SK-N-SH treated with all-trans-retinoic acid at 6 μM for 48 hours (cell line): ENCODE results near the gene TMX4.

Source experiments
- ATAC-seq: fragments of 200-7000 bp; cut with Tn5 transposase; 3 replicates; pipeline ENCODE4 v1.9.1; 2020; ENCODE audit warnings: mild to moderate bottlenecking, moderate library complexity
- ARNTL ChIP-seq: fragments of 450-650 bp; formaldehyde crosslinking; IDR thresholded peaks from 2 replicates; pipeline ENCODE4 v1.5.0; 2020; ENCODE audit warnings: low read depth, mild to moderate bottlenecking, moderate library complexity, borderline replicate concordance
- BACH2 ChIP-seq: fragments of 250-450 bp; sonication (Bioruptor Pico); IDR thresholded peaks from 2 replicates; pipeline ENCODE4 v1.9.0; 2021; ENCODE audit warnings: mild to moderate bottlenecking, borderline replicate concordance
- CSDC2 ChIP-seq: fragments of 250-450 bp; sonication (Bioruptor Pico); IDR thresholded peaks from 2 replicates; pipeline ENCODE4 v1.5.0; 2020; ENCODE audit warnings: mild to moderate bottlenecking, moderate library complexity
- ESRRG ChIP-seq: fragments of 250-450 bp; sonication (Bioruptor Pico); IDR thresholded peaks from 2 replicates; pipeline ENCODE4 v1.6.1; 2021; ENCODE audit warnings: mild to moderate bottlenecking
- GLIS3 ChIP-seq: fragments of 250-450 bp; sonication (Bioruptor Pico); IDR thresholded peaks from 2 replicates; pipeline ENCODE4 v1.5.0; 2020; ENCODE audit warnings: mild to moderate bottlenecking, moderate library complexity
- ISL1 ChIP-seq: fragments of 250-450 bp; sonication (Bioruptor Pico); IDR thresholded peaks from 2 replicates; pipeline ENCODE4 v2.1.2; 2022; ENCODE audit warnings: mild to moderate bottlenecking, moderate library complexity
- PATZ1 ChIP-seq: fragments of 250-450 bp; sonication (Bioruptor Pico); IDR thresholded peaks from 2 replicates; pipeline ENCODE4 v1.8.0; 2020; ENCODE audit warnings: mild to moderate bottlenecking, moderate library complexity, borderline replicate concordance
- PPARA ChIP-seq: fragments of 250-450 bp; sonication (Bioruptor Pico); IDR thresholded peaks from 2 replicates; pipeline ENCODE4 v1.5.0; 2020; ENCODE audit warnings: mild to moderate bottlenecking, borderline replicate concordance
- RARB ChIP-seq: fragments of 250-450 bp; sonication (Bioruptor Pico); IDR thresholded peaks from 2 replicates; pipeline ENCODE4 v1.8.0; 2021; ENCODE audit warnings: mild to moderate bottlenecking, moderate library complexity
- SNAI2 ChIP-seq: fragments of 250-450 bp; sonication (Bioruptor Pico); IDR thresholded peaks from 2 replicates; pipeline ENCODE4 v1.5.0; 2020; ENCODE audit warnings: mild to moderate bottlenecking, moderate library complexity
- TCF4 ChIP-seq: fragments of 250-450 bp; sonication (Bioruptor Pico); IDR thresholded peaks from 2 replicates; pipeline ENCODE4 v1.8.0; 2021; ENCODE audit warnings: mild to moderate bottlenecking, moderate library complexity, borderline replicate concordance
- TOX ChIP-seq: fragments of 250-450 bp; sonication (Bioruptor Pico); IDR thresholded peaks from 2 replicates; pipeline ENCODE4 v1.8.0; 2021; ENCODE audit warnings: mild to moderate bottlenecking, moderate library complexity, borderline replicate concordance
- ZC3H10 ChIP-seq: fragments of 250-450 bp; sonication (Bioruptor Pico); IDR thresholded peaks from 2 replicates; pipeline ENCODE4 v1.5.1; 2021; ENCODE audit warnings: mild to moderate bottlenecking, moderate library complexity
- ZFP3 ChIP-seq: fragments of 250-450 bp; sonication (Bioruptor Pico); IDR thresholded peaks from 2 replicates; pipeline ENCODE4 v1.5.0; 2020; ENCODE audit warnings: mild to moderate bottlenecking, moderate library complexity
- ZFP30 ChIP-seq: fragments of 450-650 bp; formaldehyde crosslinking; IDR thresholded peaks from 2 replicates; pipeline ENCODE4 v1.5.0; 2022; ENCODE audit warnings: mild to moderate bottlenecking, moderate library complexity
- ZNF565 ChIP-seq: fragments of 450-650 bp; formaldehyde crosslinking; conservative IDR thresholded peaks from 2 replicates; pipeline ENCODE4 v1.5.0; 2020; ENCODE audit warnings: low read depth, mild to moderate bottlenecking, moderate library complexity
- ZNF70 ChIP-seq: fragments of 450-650 bp; formaldehyde crosslinking; IDR thresholded peaks from 2 replicates; pipeline ENCODE4 v1.5.0; 2020; ENCODE audit warnings: mild to moderate bottlenecking, moderate library complexity
- ZNF8 ChIP-seq: fragments of 450-650 bp; formaldehyde crosslinking; IDR thresholded peaks from 2 replicates; pipeline ENCODE4 v1.5.0; 2020; ENCODE audit warnings: mild to moderate bottlenecking, moderate library complexity
- TF ChIP-seq, protein P1 (sequence below): fragments of 250-450 bp; sonication (Bioruptor Pico); IDR thresholded peaks from 2 replicates; pipeline ENCODE4 v1.5.1; 2020; ENCODE audit warnings: low read depth, mild to moderate bottlenecking, moderate library complexity
- TF ChIP-seq, protein P2 (sequence below): fragments of 250-450 bp; sonication (Bioruptor Pico); IDR thresholded peaks from 2 replicates; pipeline ENCODE4 v1.8.0; 2021; ENCODE audit warnings: low read depth, mild to moderate bottlenecking, moderate library complexity, borderline replicate concordance
- TF ChIP-seq, protein P3 (sequence below): fragments of 250-450 bp; sonication (Bioruptor Pico); IDR thresholded peaks from 2 replicates; pipeline ENCODE4 v1.5.0; 2020; ENCODE audit warnings: mild to moderate bottlenecking, moderate library complexity

TMX4 gene

GRCh38 chr20:8060977-8061376 is 41.4 kb upstream of the TMX4 start:
- TF ChIP-seq ISL1 (peak; percentile 95), PATZ1 (CRISPR knock-in tag) (peak; percentile 77; the same call in 1 of the 2 replicates), SNAI2 (CRISPR knock-in tag) (peak; percentile 98), GLIS3 (CRISPR knock-in tag) (no peak), TOX (CRISPR knock-in tag) (peak; percentile 93), RARB (CRISPR knock-in tag) (peak; percentile 62; the same call in 1 of the 2 replicates), ZC3H10 (peak; percentile 86), CSDC2 (CRISPR knock-in tag) (no peak)
- TF ChIP-seq, protein P1, sequence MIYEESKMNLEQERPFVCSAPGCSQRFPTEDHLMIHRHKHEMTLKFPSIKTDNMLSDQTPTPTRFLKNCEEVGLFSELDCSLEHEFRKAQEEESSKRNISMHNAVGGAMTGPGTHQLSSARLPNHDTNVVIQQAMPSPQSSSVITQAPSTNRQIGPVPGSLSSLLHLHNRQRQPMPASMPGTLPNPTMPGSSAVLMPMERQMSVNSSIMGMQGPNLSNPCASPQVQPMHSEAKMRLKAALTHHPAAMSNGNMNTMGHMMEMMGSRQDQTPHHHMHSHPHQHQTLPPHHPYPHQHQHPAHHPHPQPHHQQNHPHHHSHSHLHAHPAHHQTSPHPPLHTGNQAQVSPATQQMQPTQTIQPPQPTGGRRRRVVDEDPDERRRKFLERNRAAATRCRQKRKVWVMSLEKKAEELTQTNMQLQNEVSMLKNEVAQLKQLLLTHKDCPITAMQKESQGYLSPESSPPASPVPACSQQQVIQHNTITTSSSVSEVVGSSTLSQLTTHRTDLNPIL (CRISPR knock-in tag) = peak; percentile 54; the same call in 1 of the 2 replicates
- TF ChIP-seq, protein P2, sequence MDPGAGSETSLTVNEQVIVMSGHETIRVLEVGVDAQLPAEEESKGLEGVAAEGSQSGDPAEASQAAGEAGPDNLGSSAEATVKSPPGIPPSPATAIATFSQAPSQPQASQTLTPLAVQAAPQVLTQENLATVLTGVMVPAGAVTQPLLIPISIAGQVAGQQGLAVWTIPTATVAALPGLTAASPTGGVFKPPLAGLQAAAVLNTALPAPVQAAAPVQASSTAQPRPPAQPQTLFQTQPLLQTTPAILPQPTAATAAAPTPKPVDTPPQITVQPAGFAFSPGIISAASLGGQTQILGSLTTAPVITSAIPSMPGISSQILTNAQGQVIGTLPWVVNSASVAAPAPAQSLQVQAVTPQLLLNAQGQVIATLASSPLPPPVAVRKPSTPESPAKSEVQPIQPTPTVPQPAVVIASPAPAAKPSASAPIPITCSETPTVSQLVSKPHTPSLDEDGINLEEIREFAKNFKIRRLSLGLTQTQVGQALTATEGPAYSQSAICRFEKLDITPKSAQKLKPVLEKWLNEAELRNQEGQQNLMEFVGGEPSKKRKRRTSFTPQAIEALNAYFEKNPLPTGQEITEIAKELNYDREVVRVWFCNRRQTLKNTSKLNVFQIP (CRISPR knock-in tag) = peak; percentile 87; the same call in 1 of the 2 replicates
- ATAC-seq = no peak

GRCh38 chr20:8057871-8058270 is 38.3 kb upstream of the TMX4 start:
- TF ChIP-seq PATZ1 (CRISPR knock-in tag) (no peak), ZNF70 (CRISPR knock-in tag) (no peak), ISL1 (no peak), CSDC2 (CRISPR knock-in tag) (no peak), SNAI2 (CRISPR knock-in tag) (no peak), ESRRG (CRISPR knock-in tag) (no peak), ZNF8 (no peak), PPARA (CRISPR knock-in tag) (no peak), ARNTL (CRISPR knock-in tag) (no peak), BACH2 (CRISPR knock-in tag) (no peak), RARB (CRISPR knock-in tag) (no peak), ZFP30 (CRISPR knock-in tag) (no peak), TCF4 (no peak), ZFP3 (CRISPR knock-in tag) (no peak), ZNF565 (CRISPR knock-in tag) (no peak), TOX (CRISPR knock-in tag) (no peak), GLIS3 (CRISPR knock-in tag) (no peak)
- TF ChIP-seq, protein P2 (CRISPR knock-in tag) = no peak
- TF ChIP-seq, protein P1 (CRISPR knock-in tag) = no peak
- no peak for ATAC-seq

DNA sequence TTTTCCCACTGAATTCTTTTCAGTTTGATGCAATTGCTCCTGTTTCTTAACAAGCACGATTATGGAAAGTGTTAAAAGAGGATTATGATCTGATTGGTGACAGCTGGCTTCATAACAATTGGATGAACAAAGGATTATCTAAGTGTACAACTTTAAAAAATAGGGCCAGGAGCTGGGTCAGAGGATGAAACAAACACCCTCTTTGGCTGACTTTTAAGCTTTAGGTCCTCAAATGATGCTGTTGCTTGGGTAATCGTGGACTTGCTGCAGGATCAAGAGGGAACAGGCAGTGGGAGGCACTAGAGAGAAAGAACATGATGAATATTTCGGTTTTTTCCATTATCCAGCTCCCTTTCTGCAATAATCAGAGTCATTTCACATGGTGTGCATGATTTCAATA is 35.5 kb upstream of the TMX4 start:
- no peak for ATAC-seq
- no peak for TF ChIP-seq PATZ1 (CRISPR knock-in tag)
- TF ChIP-seq, protein P2 (CRISPR knock-in tag) = no peak
- TF ChIP-seq TOX (CRISPR knock-in tag) = no peak
- TF ChIP-seq, protein P3, sequence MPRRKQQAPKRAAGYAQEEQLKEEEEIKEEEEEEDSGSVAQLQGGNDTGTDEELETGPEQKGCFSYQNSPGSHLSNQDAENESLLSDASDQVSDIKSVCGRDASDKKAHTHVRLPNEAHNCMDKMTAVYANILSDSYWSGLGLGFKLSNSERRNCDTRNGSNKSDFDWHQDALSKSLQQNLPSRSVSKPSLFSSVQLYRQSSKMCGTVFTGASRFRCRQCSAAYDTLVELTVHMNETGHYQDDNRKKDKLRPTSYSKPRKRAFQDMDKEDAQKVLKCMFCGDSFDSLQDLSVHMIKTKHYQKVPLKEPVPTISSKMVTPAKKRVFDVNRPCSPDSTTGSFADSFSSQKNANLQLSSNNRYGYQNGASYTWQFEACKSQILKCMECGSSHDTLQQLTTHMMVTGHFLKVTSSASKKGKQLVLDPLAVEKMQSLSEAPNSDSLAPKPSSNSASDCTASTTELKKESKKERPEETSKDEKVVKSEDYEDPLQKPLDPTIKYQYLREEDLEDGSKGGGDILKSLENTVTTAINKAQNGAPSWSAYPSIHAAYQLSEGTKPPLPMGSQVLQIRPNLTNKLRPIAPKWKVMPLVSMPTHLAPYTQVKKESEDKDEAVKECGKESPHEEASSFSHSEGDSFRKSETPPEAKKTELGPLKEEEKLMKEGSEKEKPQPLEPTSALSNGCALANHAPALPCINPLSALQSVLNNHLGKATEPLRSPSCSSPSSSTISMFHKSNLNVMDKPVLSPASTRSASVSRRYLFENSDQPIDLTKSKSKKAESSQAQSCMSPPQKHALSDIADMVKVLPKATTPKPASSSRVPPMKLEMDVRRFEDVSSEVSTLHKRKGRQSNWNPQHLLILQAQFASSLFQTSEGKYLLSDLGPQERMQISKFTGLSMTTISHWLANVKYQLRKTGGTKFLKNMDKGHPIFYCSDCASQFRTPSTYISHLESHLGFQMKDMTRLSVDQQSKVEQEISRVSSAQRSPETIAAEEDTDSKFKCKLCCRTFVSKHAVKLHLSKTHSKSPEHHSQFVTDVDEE (CRISPR knock-in tag) = no peak
- TF ChIP-seq ESRRG (CRISPR knock-in tag) = no peak
